HCT116 (cell line): ENCODE data around the gene PSMD11. TPM values are rescaled to one million over a fixed set of nuclear protein-coding genes. Genes with fewer than 3 reads are reported as not detected.

Experiments used
- ATAC-seq: fragments of 200-7000 bp; cut with Tn5 transposase; 2 replicates; pipeline ENCODE4 v1.9.1; 2020; ENCODE audit warnings: mild to moderate bottlenecking, moderate library complexity
- BruUV-seq: library from RNA; stranded (reverse); fragments of 400-500 nt; replicated peaks from 2 replicates; lab custom pipeline; 2021; lab: Mats Ljungman, UMichigan
- CTCF ChIA-PET: fragments of 300-600 bp; sonication (Branson Sonifier 250); formaldehyde crosslinking; loops from one replicate; lab custom pipeline; 2021; ENCODE audit warnings: antibody characterized with exemption; lab: Charles Lee
- POLR2A ChIA-PET: fragments of 300-600, 350-600 bp; sonication (Branson Sonifier 250); formaldehyde crosslinking; loops from one replicate; lab custom pipeline; 2021; ENCODE audit warnings: antibody characterized with exemption; lab: Charles Lee
- RAD21 ChIA-PET, 2 experiments: fragments of 300-600 bp; sonication (Branson Sonifier 250); formaldehyde crosslinking; loops; one replicate each; lab custom pipeline; 2023; ENCODE audit warnings: low total read pairs in 2 of 2; ENCODE audit not compliant: uncharacterized antibody in 2 of 2, unreplicated experiment in 2 of 2, low non-redundant PET in 1 of 2; lab: Charles Lee
- DNase-seq: peaks from one replicate; pipeline ENCODE4 v3.0.0-alpha.2; 2010; ENCODE audit warnings: low read depth, low spot score
- H2AFZ ChIP-seq: fragments of 200-600 bp; shearing (Covaris generic), sonication (generic); 2 replicates; pipeline ENCODE4 v1.6.1; 2017; ENCODE audit warnings: low read depth, mixed run types, mixed read lengths, antibody characterized with exemption, low read length; ENCODE audit not compliant: poor library complexity, severe bottlenecking
- H3K27ac ChIP-seq: 2 replicates; pipeline ENCODE4 v1.5.1; 2012; ENCODE audit warnings: low read depth, low read length
- H3K27me3 ChIP-seq: fragments of 200-600 bp; sonication (generic); 2 replicates; pipeline ENCODE4 v1.6.1; 2016; ENCODE audit warnings: mixed run types, low read length, mixed read lengths; ENCODE audit not compliant: insufficient read depth
- H3K36me3 ChIP-seq, 2 experiments: fragments of 200-500 bp in 1 of 2; fragments of 200-600 bp in 1 of 2; sonication (Bioruptor generic) in 1 of 2; sonication (generic) in 1 of 2; 2 replicates each; pipeline versions ENCODE4 v1.5.1 to v1.6.1; 2014 to 2016; ENCODE audit warnings: low read length in 2 of 2, inconsistent platforms in 1 of 2, mixed read lengths in 1 of 2, mixed run types in 1 of 2; ENCODE audit not compliant: insufficient read depth in 2 of 2, control insufficient read depth in 1 of 2
- H3K4me1 ChIP-seq, 2 experiments: fragments of 200-600 bp in 1 of 2; sonication (generic) in 1 of 2; 2 replicates each; pipeline versions ENCODE4 v1.5.1 to v1.6.1; 2012 to 2017; ENCODE audit warnings: low read length in 2 of 2, inconsistent platforms in 1 of 2, mild to moderate bottlenecking in 1 of 2, mixed read lengths in 1 of 2, mixed run types in 1 of 2, moderate library complexity in 1 of 2; ENCODE audit not compliant: insufficient read depth in 2 of 2, control insufficient read depth in 1 of 2
- H3K4me2 ChIP-seq: fragments of 200-600 bp; sonication (generic); 2 replicates; pipeline ENCODE4 v1.6.1; 2017; ENCODE audit warnings: mixed run types, low read length, mixed read lengths
- H3K4me3 ChIP-seq, 2 experiments: fragments of 200-600 bp in 1 of 2; sonication (generic) in 1 of 2; replicated peaks in 1 of 2; 2 replicates each; pipeline ENCODE4 v1.5.1; 2011 to 2016; ENCODE audit warnings: low read length in 2 of 2, control low read depth in 1 of 2, low read depth in 1 of 2, mild to moderate bottlenecking in 1 of 2, mixed read lengths in 1 of 2, mixed run types in 1 of 2
- H3K79me2 ChIP-seq: fragments of 200-600 bp; sonication (generic); 2 replicates; pipeline ENCODE4 v1.6.1; 2017; ENCODE audit warnings: mild to moderate bottlenecking, mixed run types, low read length, moderate library complexity, mixed read lengths; ENCODE audit not compliant: insufficient read depth
- H3K9ac ChIP-seq: fragments of 200-600 bp; sonication (generic); 2 replicates; pipeline ENCODE4 v1.6.1; 2016; ENCODE audit warnings: low read length, mixed read lengths
- H3K9me2 ChIP-seq: fragments of 200-600 bp; sonication (generic), shearing (Covaris generic); 2 replicates; pipeline ENCODE4 v1.6.1; 2017; ENCODE audit warnings: mixed run types, mild to moderate bottlenecking, moderate library complexity; ENCODE audit not compliant: insufficient read depth
- H3K9me3 ChIP-seq, 2 experiments: fragments of 200-500 bp in 1 of 2; fragments of 200-600 bp in 1 of 2; sonication (Bioruptor generic) in 1 of 2; sonication (generic) in 1 of 2; 2 replicates each; pipeline ENCODE4 v1.6.1; 2014 to 2017; ENCODE audit warnings: low read length in 2 of 2, mixed read lengths in 2 of 2, inconsistent platforms in 1 of 2, low read depth in 1 of 2, mild to moderate bottlenecking in 1 of 2, mixed run types in 1 of 2, moderate library complexity in 1 of 2; ENCODE audit not compliant: control insufficient read depth in 1 of 2, insufficient read depth in 1 of 2
- H4K20me1 ChIP-seq: fragments of 200-600 bp; sonication (generic), shearing (Covaris generic); 2 replicates; pipeline ENCODE4 v1.6.1; 2017; ENCODE audit warnings: mixed run types, mild to moderate bottlenecking, moderate library complexity; ENCODE audit not compliant: insufficient read depth
- CEBPB ChIP-seq: IDR thresholded peaks from 2 replicates; pipeline ENCODE4 v1.6.1; 2012; ENCODE audit warnings: low read depth
- EGR1 ChIP-seq: IDR thresholded peaks from 2 replicates; pipeline ENCODE4 v1.6.1; 2012; ENCODE audit warnings: low read depth
- ELF1 ChIP-seq: IDR thresholded peaks from 2 replicates; pipeline ENCODE4 v1.6.1; 2012; ENCODE audit warnings: low read depth, borderline replicate concordance
- EZH2 ChIP-seq: fragments of 200-600 bp; sonication (generic); IDR thresholded peaks from 2 replicates; pipeline ENCODE4 v1.6.1; 2017; ENCODE audit warnings: antibody characterized with exemption, mixed run types
- EZH2phosphoT487 ChIP-seq: fragments of 200-600 bp; IDR thresholded peaks from 2 replicates; pipeline ENCODE4 v1.6.1; 2018; ENCODE audit warnings: antibody characterized with exemption, borderline replicate concordance
- FOSL1 ChIP-seq: IDR thresholded peaks from 2 replicates; pipeline ENCODE4 v1.6.1; 2012; ENCODE audit warnings: low read depth
- POLR2AphosphoS5 ChIP-seq: IDR thresholded peaks from 2 replicates; pipeline ENCODE4 v1.6.1; 2011; ENCODE audit warnings: mild to moderate bottlenecking, low read depth, low read length, moderate library complexity
- RAD21 ChIP-seq: IDR thresholded peaks from 2 replicates; pipeline ENCODE4 v1.6.1; 2012; ENCODE audit warnings: low read depth, mild to moderate bottlenecking
- SIN3A ChIP-seq: IDR thresholded peaks from 2 replicates; pipeline ENCODE4 v1.6.1; 2012; ENCODE audit warnings: low read depth
- SP1 ChIP-seq: IDR thresholded peaks from 2 replicates; pipeline ENCODE4 v1.6.1; 2012; ENCODE audit warnings: low read depth
- SRF ChIP-seq: IDR thresholded peaks from 2 replicates; pipeline ENCODE4 v1.6.1; 2012; ENCODE audit warnings: low read depth
- TCF7L2 ChIP-seq: IDR thresholded peaks from 2 replicates; pipeline ENCODE4 v1.7.0; 2011; ENCODE audit warnings: borderline replicate concordance, inconsistent platforms; ENCODE audit not compliant: insufficient read depth, insufficient read length; ENCODE audit errors: extremely low read depth
- YY1 ChIP-seq: IDR thresholded peaks from 2 replicates; pipeline ENCODE4 v1.6.1; 2011; ENCODE audit warnings: low read length, low read depth, moderate library complexity, mild to moderate bottlenecking; ENCODE audit not compliant: insufficient replicate concordance; ENCODE audit errors: extremely low read depth
- ZFX ChIP-seq: fragments of 450-650 bp; IDR thresholded peaks from 2 replicates; pipeline ENCODE4 v1.6.1; 2017
- ZNF274 ChIP-seq: fragments of 200-500 bp; sonication (Bioruptor generic); IDR thresholded peaks from 2 replicates; pipeline ENCODE4 v1.6.1; 2014; ENCODE audit warnings: mild to moderate bottlenecking, low read depth, low read length, inconsistent platforms
- intact Hi-C: fragments of 100-400 bp; cut with micrococcal nuclease; formaldehyde crosslinking; loops from 2 replicates; pipeline ENCODE4 v1.10.0; 2022
- total RNA-seq: library from RNA; stranded (reverse); gene quantifications from one replicate; pipeline ENCODE4 v1.2.1, GENCODE V29; 2021; ENCODE audit not compliant: unreplicated experiment
- TF ChIP-seq, protein P1 (sequence below): IDR thresholded peaks from 2 replicates; pipeline ENCODE4 v1.6.1; 2012
- TF ChIP-seq, protein P2 (sequence below): IDR thresholded peaks from 2 replicates; pipeline ENCODE4 v1.6.1; 2012
- TF ChIP-seq, protein P3 (sequence below): IDR thresholded peaks from 2 replicates; pipeline ENCODE4 v1.6.1; 2012; ENCODE audit warnings: low read depth
- TF ChIP-seq, protein P4 (sequence below): IDR thresholded peaks from 2 replicates; pipeline ENCODE4 v1.6.1; 2011; ENCODE audit warnings: mild to moderate bottlenecking, low read length, moderate library complexity; ENCODE audit not compliant: insufficient replicate concordance; ENCODE audit errors: extremely low read depth
- TF ChIP-seq, protein P5 (sequence below), 3 experiments: fragments of 200-600 bp in 1 of 3; sonication (generic) in 1 of 3; IDR thresholded peaks in 2 of 3; conservative IDR thresholded peaks in 1 of 3; 2 replicates each; pipeline ENCODE4 v1.5.1; 2012 to 2017; ENCODE audit warnings: low read depth in 2 of 3, low read length in 2 of 3, antibody characterized with exemption in 1 of 3, borderline replicate concordance in 1 of 3, control low read depth in 1 of 3, mild to moderate bottlenecking in 1 of 3, mixed read lengths in 1 of 3, mixed run types in 1 of 3, moderate library complexity in 1 of 3; ENCODE audit not compliant: insufficient read depth in 1 of 3

Gene PSMD11
- total RNA-seq, 1 experiment from 2014 or later, result 143 TPM

DNA sequence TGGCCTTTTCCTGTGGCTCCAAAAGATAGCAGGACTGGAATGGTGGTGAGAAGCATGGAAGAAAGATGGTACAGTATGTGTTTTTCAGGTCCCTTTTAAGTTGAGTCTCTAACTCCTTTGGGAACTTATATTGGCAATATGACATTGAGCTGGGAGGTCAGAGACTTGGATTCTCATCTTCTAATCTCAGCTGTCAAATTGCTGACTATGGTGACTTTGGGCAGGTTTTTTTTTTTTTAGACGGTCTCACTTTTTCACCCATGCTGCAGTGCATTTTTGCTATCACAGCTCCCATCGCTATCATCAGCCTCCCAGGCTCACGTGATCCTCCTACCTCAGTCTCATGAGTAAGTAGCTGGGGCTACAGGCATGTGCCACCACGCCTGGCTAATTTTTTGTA, 27.3 kb downstream of the PSMD11 start:
- Histone ChIP-seq H3K36me3 (peaks cover 60 to 85% of the 10 kb centered on the region in 2 experiments), H3K4me1 (no peaks in the 10 kb centered on the region), H3K4me2 (no peak overlapping the region), H2AFZ (no peak overlapping the region), H3K27ac (no peak overlapping the region), H3K9me3 (no peaks in the 10 kb centered on the region), H3K79me2 (peaks cover 69% of the 10 kb centered on the region), H3K27me3 (no peaks in the 10 kb centered on the region), H3K9me2 (no peaks in the 10 kb centered on the region), H4K20me1 (peaks cover 5% of the 10 kb centered on the region; the same call in 1 of the 2 replicates), H3K9ac (no peak overlapping the region), H3K4me3 (no peak overlapping the region)
- intact Hi-C loops, result no loop called here
- ChIA-PET RAD21 (no interaction called here), POLR2A (no interaction called here), CTCF (interaction anchor here (0.9 to 2.2 kb wide), 3 partner anchors 10 to 28 kb away, joined by 3 to 13 read pairs (median 5); partner anchors contain the start of gene PSMD11)
- BruUV-seq, result no TSS peak
- DNase-seq (no peak), ATAC-seq (no peak)
- TF ChIP-seq ZFX, result no peak
- TF ChIP-seq YY1, result no peak
- TF ChIP-seq, protein P1, sequence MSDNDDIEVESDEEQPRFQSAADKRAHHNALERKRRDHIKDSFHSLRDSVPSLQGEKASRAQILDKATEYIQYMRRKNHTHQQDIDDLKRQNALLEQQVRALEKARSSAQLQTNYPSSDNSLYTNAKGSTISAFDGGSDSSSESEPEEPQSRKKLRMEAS, result no peak
- TF ChIP-seq SP1, result no peak
- no peak for TF ChIP-seq EZH2phosphoT487
- no peak for TF ChIP-seq TCF7L2
- no peak for TF ChIP-seq FOSL1
- no peak for TF ChIP-seq EGR1
- no peak for TF ChIP-seq ZNF274
- TF ChIP-seq SIN3A, result no peak
- TF ChIP-seq, protein P2, sequence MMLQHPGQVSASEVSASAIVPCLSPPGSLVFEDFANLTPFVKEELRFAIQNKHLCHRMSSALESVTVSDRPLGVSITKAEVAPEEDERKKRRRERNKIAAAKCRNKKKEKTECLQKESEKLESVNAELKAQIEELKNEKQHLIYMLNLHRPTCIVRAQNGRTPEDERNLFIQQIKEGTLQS, result no peak
- TF ChIP-seq, protein P3, sequence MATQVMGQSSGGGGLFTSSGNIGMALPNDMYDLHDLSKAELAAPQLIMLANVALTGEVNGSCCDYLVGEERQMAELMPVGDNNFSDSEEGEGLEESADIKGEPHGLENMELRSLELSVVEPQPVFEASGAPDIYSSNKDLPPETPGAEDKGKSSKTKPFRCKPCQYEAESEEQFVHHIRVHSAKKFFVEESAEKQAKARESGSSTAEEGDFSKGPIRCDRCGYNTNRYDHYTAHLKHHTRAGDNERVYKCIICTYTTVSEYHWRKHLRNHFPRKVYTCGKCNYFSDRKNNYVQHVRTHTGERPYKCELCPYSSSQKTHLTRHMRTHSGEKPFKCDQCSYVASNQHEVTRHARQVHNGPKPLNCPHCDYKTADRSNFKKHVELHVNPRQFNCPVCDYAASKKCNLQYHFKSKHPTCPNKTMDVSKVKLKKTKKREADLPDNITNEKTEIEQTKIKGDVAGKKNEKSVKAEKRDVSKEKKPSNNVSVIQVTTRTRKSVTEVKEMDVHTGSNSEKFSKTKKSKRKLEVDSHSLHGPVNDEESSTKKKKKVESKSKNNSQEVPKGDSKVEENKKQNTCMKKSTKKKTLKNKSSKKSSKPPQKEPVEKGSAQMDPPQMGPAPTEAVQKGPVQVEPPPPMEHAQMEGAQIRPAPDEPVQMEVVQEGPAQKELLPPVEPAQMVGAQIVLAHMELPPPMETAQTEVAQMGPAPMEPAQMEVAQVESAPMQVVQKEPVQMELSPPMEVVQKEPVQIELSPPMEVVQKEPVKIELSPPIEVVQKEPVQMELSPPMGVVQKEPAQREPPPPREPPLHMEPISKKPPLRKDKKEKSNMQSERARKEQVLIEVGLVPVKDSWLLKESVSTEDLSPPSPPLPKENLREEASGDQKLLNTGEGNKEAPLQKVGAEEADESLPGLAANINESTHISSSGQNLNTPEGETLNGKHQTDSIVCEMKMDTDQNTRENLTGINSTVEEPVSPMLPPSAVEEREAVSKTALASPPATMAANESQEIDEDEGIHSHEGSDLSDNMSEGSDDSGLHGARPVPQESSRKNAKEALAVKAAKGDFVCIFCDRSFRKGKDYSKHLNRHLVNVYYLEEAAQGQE, result no peak
- TF ChIP-seq CEBPB, result no peak
- TF ChIP-seq RAD21, result no peak
- TF ChIP-seq EZH2, result no peak
- TF ChIP-seq SRF, result no peak
- TF ChIP-seq ELF1, result no peak
- TF ChIP-seq, protein P4, sequence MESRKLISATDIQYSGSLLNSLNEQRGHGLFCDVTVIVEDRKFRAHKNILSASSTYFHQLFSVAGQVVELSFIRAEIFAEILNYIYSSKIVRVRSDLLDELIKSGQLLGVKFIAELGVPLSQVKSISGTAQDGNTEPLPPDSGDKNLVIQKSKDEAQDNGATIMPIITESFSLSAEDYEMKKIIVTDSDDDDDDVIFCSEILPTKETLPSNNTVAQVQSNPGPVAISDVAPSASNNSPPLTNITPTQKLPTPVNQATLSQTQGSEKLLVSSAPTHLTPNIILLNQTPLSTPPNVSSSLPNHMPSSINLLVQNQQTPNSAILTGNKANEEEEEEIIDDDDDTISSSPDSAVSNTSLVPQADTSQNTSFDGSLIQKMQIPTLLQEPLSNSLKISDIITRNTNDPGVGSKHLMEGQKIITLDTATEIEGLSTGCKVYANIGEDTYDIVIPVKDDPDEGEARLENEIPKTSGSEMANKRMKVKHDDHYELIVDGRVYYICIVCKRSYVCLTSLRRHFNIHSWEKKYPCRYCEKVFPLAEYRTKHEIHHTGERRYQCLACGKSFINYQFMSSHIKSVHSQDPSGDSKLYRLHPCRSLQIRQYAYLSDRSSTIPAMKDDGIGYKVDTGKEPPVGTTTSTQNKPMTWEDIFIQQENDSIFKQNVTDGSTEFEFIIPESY, result no peak
- TF ChIP-seq, protein P5, sequence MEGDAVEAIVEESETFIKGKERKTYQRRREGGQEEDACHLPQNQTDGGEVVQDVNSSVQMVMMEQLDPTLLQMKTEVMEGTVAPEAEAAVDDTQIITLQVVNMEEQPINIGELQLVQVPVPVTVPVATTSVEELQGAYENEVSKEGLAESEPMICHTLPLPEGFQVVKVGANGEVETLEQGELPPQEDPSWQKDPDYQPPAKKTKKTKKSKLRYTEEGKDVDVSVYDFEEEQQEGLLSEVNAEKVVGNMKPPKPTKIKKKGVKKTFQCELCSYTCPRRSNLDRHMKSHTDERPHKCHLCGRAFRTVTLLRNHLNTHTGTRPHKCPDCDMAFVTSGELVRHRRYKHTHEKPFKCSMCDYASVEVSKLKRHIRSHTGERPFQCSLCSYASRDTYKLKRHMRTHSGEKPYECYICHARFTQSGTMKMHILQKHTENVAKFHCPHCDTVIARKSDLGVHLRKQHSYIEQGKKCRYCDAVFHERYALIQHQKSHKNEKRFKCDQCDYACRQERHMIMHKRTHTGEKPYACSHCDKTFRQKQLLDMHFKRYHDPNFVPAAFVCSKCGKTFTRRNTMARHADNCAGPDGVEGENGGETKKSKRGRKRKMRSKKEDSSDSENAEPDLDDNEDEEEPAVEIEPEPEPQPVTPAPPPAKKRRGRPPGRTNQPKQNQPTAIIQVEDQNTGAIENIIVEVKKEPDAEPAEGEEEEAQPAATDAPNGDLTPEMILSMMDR (IDR thresholded peaks at IDR 0.05 in 2 of 3, conservative IDR thresholded peaks at IDR 0.05 in 1 of 3; ENCODE audit: borderline replicate concordance in 1 of 3, insufficient read depth in 1 of 3, low read depth in 2 of 3, low read length in 2 of 3), result no peak
- TF ChIP-seq POLR2AphosphoS5, result no peak
